WTC11 (cell line): ENCODE measurements around the gene ZNRF1.

Experiments
- FOXJ3 ChIP-seq: sonication (generic); formaldehyde crosslinking; IDR thresholded peaks from 2 replicates; pipeline ENCODE4 v1.9.0; 2021; ENCODE audit warnings: missing genetic modification reagents, mild to moderate bottlenecking, borderline replicate concordance
- USF1 ChIP-seq: sonication (generic); formaldehyde crosslinking; IDR thresholded peaks from 2 replicates; pipeline ENCODE4 v1.8.0; 2022; ENCODE audit warnings: mild to moderate bottlenecking, missing genetic modification reagents
- ZNF425 ChIP-seq: fragments of 250-450 bp; sonication (Bioruptor Pico); conservative IDR thresholded peaks from 2 replicates; pipeline ENCODE4 v1.9.0; 2021; ENCODE audit warnings: mild to moderate bottlenecking
- TF ChIP-seq, protein P1 (sequence below): fragments of 200-600 bp; IDR thresholded peaks from 2 replicates; pipeline ENCODE4 v1.8.0; 2022; ENCODE audit warnings: antibody characterized with exemption

DNA sequence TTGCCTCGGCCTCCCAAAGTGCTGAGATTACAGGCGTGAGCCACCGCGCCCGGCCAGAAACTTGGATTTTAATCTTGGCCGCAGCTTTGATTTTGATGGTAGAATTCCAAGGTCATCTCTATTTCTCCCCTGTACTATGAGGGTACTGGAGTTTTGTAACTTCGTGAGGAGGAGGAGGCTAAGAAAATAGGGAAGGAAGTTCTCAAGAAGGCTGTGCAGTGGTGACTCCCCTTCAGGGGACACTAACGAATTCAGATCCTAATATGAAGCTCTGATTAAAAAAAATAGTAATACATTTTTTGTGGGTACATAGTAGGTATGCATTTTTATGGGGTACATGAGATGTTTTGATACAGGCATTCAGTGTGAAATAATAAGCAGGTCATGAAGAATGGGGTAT, 61.9 kb downstream of the ZNRF1 start:
- TF ChIP-seq, protein P1, sequence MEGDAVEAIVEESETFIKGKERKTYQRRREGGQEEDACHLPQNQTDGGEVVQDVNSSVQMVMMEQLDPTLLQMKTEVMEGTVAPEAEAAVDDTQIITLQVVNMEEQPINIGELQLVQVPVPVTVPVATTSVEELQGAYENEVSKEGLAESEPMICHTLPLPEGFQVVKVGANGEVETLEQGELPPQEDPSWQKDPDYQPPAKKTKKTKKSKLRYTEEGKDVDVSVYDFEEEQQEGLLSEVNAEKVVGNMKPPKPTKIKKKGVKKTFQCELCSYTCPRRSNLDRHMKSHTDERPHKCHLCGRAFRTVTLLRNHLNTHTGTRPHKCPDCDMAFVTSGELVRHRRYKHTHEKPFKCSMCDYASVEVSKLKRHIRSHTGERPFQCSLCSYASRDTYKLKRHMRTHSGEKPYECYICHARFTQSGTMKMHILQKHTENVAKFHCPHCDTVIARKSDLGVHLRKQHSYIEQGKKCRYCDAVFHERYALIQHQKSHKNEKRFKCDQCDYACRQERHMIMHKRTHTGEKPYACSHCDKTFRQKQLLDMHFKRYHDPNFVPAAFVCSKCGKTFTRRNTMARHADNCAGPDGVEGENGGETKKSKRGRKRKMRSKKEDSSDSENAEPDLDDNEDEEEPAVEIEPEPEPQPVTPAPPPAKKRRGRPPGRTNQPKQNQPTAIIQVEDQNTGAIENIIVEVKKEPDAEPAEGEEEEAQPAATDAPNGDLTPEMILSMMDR: no peak
- TF ChIP-seq FOXJ3 (CRISPR knock-in tag) (no peak), USF1 (CRISPR knock-in tag) (no peak), ZNF425 (no peak)
